ENCODE measurements around the gene SMTN. TPM values are rescaled to one million over a fixed set of nuclear protein-coding genes. Genes with fewer than 3 reads are reported as not detected.

SMTN gene
- total RNA-seq, 4 donors from 2014 or later = 16.6 to 107 (median 19.4) TPM

GRCh38 chr22:31080164-31080847, 812 bp upstream of the SMTN start:
- TF ChIP-seq CTCF (IDR thresholded peaks at IDR 0.05; ENCODE audit: low read depth) = no peak

GRCh38 chr22:31081963-31082605, 966 bp downstream of the SMTN start:
- TF ChIP-seq CTCF (IDR thresholded peaks at IDR 0.05; ENCODE audit: low read depth) = no peak

- no peak for TF ChIP-seq CTCF (IDR thresholded peaks at IDR 0.05; ENCODE audit: low read depth)
These were observed 1.7 kb downstream of the SMTN start for GRCh38 chr22:31082606-31083376.

GRCh38 chr22:31083377-31083768, 2.3 kb downstream of the SMTN start:
- TF ChIP-seq CTCF (IDR thresholded peaks at IDR 0.05; ENCODE audit: low read depth) = no peak

DNA sequence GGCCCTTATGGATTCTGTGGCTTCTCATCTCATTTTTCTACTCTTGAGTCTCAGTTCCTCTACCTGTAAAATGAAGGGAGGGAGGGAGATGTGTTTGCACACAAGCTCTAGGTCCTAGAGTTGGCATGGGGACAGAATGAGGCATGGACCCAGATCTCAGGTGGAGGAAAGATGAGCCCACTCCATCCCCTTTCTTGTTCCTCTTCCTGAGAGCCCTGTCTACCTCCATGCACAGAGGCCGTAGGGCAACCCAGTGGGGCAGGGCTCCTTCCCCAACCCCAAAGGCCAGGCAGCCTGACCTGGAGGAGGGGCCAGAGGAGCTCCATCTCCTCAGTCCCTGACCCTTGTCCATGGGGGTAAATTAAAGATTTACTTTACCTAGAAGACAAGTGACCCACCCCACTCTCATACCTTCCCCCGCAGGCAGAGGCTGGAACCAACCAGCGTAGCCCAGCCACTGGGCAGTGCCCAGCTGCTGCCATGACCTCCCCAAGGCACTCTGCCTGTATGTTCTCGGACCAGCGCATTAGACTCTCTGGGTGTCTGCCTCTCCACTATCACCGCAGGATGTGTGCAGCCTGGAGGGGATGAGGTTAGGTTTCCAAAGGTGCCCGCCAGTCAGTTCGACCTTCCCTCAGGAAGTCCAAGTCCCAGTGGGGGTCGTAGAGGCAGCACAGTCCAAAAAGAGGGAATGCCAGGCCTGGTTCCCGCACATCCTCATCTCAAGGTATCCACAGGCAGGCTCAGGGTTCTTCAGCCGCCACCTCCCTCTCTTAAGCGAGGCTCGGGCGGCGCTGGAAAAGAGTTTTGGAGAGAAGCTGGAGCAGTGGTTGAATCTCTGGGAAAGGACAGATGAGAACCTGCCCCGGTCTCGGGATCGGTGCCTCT, 3.0 kb downstream of the SMTN start:
- no peak for TF ChIP-seq CTCF (IDR thresholded peaks at IDR 0.05; ENCODE audit: low read depth)

GRCh38 chr22:31084811-31085492, 3.8 kb downstream of the SMTN start:
- TF ChIP-seq CTCF (IDR thresholded peaks at IDR 0.05; ENCODE audit: low read depth) = no peak
